GM19043 (cell line): ENCODE results near the gene PTPDC1.
"Not testable (repeated sequence)": the region's sequence is repeated elsewhere in the genome, so short reads cannot be mapped to it uniquely, and the experiment has no call there.

Experiments
- ATAC-seq: cut with Tn5 transposase; IDR thresholded peaks from one replicate; pipeline ENCODE4 v1.9.1; 2021; ENCODE audit warnings: low read depth; ENCODE audit not compliant: unreplicated experiment

PTPDC1 gene

GRCh38 chr9:94094219-94095145 lies 10.2 kb downstream of the PTPDC1 start:
- not testable (repeated sequence) for ATAC-seq

DNA sequence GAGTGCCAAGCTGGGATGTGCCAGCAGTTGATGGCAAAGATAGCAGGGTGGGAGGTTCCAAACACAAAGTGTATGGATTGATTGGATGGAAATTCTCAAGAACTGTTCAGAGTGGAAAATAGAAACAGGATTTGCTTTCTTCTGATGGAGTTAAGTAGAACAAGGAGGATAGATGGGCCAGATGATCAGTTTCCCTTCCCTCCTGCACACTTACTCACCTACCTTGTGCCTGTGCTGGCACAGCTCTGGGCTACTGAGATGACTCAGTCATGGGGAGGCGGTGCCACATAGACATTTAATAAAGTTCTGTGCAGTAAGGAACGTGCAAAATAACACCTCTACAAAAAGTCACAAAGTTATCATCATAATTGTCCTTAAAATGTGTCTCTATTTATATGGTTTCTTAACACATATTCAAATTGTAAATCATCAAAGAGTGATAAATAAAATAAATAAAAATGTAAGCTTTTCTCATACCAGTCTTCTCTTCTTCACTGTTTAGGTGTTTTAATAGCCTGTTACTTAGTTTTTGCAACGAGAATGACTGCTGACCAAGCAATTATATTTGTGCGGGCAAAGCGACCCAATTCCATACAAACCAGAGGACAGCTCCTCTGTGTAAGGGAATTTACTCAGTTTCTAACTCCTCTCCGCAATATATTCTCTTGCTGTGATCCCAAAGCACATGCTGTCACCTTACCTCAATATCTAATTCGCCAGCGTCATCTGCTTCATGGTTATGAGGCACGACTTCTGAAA lies 12.7 kb downstream of the PTPDC1 start:
- ATAC-seq: no peak

DNA sequence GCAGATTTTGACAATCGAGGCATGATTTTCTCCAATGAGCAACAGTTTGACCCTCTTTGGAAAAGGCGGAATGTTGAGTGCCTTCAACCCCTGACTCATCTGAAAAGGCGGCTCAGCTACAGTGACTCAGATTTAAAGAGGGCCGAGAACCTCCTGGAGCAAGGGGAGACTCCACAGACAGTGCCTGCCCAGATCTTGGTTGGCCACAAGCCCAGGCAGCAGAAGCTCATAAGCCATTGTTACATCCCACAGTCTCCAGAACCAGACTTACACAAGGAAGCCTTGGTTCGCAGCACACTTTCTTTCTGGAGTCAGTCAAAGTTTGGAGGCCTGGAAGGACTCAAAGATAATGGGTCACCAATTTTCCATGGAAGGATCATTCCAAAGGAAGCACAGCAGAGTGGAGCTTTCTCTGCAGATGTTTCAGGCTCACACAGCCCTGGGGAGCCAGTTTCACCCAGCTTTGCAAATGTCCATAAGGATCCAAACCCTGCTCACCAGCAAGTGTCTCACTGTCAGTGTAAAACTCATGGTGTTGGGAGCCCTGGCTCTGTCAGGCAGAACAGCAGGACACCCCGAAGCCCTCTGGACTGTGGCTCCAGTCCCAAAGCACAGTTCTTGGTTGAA lies 13.6 kb downstream of the PTPDC1 start:
- no peak for ATAC-seq

GRCh38 chr9:94100152-94100879 lies 16.1 kb downstream of the PTPDC1 start:
- no peak for ATAC-seq

DNA sequence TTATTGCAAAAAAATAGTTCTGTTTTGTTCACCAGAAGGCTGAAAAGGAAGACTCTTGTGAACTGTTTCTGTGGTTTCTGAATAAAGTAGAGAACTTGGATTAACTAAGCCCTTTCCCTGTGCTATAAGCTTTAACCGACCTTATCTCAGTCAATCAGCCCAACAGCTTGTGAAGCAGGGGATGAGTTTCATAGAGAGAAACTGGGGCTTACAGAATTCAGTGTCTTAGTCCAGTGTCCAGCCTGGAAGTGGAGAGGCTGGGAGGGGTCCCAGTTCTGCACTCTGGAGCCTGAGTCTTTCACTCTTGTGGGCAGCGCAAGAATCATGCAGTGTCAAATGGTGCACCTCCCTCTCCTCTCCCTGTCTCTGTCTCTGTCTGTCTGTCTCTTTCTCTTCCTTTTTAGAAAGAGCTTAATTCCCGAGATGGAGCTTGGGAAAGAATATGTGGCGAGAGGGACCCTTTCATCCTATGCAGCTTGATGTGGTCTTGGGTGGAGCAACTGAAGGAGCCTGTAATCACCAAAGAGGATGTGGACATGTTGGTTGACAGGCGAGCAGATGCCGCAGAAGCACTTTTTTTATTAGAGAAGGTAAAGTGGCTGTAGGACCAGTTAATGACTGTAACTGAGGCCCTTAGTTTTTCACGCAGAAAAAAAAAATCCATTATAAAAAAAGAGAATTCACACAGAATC lies 17.0 kb downstream of the PTPDC1 start:
- no peak for ATAC-seq

- ATAC-seq: no peak
These were observed 24.3 kb downstream of the PTPDC1 start for GRCh38 chr9:94108584-94108983.

GRCh38 chr9:94110821-94111252 lies 26.6 kb downstream of the PTPDC1 start:
- no peak for ATAC-seq

DNA sequence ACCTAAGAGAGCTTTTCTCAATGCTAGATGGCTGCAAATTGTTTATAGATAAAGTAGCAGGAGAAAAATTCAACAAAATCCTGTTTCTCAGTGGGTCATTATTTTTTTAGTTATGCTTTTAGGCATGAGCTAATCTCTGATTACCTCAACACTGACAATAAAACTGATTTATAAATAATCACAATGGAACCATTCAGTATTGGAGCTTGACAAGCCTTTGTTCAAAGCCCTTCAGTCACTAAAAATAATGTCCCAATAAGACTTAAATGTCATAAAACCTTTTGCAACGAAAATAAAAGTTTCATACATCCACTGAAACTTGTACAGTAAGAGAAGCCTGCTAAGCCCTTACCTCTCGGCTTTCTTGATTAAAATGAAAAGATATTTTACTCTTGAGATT lies 27.2 kb downstream of the PTPDC1 start:
- no peak for ATAC-seq

DNA sequence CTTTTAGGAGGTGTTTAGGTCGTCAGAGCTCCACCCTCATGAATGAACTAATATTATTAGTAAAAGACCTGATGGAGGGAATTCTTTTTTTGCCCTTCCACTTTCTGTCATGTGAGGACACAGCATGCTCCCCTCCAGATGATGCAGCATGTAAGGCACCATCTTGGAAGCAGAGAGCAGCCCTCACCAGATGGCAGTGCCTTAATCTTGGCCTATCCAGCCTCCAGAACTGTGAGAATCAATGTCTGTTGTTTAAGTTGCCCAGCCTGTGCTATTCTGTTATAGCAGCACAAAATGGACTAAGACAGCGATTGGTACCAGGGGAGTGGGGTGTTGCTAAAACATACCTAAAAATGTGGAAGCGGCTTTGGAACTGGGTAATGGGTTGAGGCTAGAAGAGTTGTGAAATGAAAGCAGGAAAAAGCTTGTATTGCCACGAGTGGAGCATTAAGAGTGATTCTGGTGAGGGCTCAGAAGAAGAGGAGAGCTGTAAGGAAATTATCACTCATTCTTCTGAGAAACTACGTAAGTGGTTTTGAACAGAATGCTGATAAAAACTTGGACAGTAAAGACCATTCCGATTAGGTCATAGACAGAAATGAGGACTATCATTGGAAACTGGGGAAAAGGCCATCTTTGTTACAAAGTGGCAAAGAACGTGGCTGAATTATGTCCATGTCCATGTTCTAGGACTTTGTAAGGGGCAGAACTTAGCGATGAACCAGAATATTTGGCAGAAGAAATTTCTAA lies 28.6 kb downstream of the PTPDC1 start:
- no peak for ATAC-seq

DNA sequence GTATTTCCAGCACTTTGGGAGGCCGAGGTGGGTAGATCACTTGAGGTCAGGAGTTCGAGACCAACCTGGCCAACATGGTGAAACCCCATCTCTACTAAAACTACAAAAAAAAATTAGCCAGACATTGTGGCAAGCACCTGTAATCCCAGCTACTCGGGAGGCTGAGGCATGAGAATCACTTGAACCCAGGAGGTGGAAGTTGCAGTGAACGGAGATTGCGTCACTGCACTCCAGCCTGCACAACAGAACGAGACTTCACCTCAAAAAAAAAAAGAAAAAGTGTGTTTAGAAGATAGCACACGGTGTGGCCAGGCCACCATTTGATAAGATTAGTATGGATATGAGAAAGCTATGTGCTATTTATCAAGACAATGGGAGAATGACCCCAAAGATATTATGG lies 35.8 kb downstream of the PTPDC1 start:
- not testable (repeated sequence) for ATAC-seq

DNA sequence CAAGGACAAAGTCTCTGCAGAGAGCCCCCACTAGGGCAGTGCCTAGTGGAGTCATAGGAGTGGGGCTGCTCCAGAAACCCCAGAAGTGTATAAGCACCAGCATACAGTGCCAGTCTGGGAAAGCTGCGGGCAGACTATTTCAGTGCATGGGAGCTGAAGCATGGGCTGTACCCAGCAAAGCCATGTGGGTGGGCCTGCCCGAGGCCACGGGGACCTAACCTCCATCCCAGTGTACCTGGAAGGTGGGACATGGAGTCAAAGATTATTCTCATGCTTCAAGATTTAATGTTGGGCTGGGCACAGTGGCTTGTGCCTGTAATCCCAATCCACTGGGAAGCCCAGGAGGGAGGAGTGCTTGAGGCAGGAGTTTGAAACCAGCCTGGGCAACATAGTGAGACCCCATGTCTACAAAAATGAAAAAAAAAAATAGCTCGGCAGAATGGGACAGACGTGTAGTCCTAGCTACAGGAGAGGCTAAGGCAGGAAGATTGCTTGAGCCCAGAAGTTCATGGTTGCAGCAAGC lies 36.7 kb downstream of the PTPDC1 start:
- ATAC-seq: no peak

- ATAC-seq: no peak
These were observed 42.6 kb downstream of the PTPDC1 start for GRCh38 chr9:94126844-94127243.

DNA sequence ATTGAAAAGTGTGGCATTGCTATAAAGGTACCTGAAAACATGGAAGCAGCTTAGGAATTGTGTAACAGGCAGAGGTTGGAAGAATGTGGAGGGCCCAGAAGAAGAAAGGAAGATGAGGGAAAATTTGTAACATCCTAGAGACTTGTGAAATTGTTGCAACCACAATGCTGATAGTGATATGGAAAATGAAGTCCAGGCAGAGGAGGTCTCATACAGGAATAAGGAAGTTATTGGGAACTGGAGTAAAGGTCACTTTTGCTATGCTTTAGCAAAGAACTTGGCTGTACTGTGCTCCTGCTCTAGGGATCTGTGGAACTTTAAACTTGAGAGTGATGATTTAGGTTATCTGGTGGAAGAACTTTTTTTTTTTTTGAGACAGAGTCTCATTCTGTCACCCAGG lies 43.5 kb downstream of the PTPDC1 start:
- ATAC-seq: no peak

GRCh38 chr9:94128580-94128979 lies 44.3 kb downstream of the PTPDC1 start:
- ATAC-seq: no peak

GRCh38 chr9:94134629-94135028 lies 50.4 kb downstream of the PTPDC1 start:
- no peak for ATAC-seq

DNA sequence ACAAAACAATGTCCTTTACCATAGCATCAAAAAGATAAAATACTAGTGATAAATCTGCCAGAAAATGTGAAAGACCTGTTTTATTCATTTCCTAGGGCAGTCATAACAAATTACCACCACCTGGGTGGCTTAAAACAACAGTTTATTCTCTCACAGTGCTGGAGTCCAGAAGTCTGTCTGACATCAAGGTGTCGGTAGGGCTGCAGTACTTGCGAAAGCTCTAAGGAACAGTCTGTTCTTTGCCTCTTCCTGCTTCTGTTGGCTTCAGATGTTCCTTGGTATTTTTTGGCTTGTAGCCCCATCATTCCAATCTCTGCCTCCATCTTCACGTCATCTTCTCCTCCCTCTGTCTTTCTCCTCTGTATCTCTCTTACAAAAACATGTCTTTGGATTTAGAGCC lies 51.0 kb downstream of the PTPDC1 start:
- ATAC-seq: no peak

- no peak for ATAC-seq
These were observed 55.6 kb downstream of the PTPDC1 start for GRCh38 chr9:94139672-94140417.

- ATAC-seq: no peak
These were observed 56.1 kb downstream of the PTPDC1 start for GRCh38 chr9:94140418-94140780.
